GM18499 (cell line): Measurements from ENCODE around the gene BTBD6.

Source experiments
- ATAC-seq: cut with Tn5 transposase; IDR thresholded peaks from one replicate; pipeline ENCODE4 v1.9.1; 2021; ENCODE audit warnings: moderate number of reproducible peaks; ENCODE audit not compliant: insufficient read depth, unreplicated experiment

The BTBD6 gene

DNA sequence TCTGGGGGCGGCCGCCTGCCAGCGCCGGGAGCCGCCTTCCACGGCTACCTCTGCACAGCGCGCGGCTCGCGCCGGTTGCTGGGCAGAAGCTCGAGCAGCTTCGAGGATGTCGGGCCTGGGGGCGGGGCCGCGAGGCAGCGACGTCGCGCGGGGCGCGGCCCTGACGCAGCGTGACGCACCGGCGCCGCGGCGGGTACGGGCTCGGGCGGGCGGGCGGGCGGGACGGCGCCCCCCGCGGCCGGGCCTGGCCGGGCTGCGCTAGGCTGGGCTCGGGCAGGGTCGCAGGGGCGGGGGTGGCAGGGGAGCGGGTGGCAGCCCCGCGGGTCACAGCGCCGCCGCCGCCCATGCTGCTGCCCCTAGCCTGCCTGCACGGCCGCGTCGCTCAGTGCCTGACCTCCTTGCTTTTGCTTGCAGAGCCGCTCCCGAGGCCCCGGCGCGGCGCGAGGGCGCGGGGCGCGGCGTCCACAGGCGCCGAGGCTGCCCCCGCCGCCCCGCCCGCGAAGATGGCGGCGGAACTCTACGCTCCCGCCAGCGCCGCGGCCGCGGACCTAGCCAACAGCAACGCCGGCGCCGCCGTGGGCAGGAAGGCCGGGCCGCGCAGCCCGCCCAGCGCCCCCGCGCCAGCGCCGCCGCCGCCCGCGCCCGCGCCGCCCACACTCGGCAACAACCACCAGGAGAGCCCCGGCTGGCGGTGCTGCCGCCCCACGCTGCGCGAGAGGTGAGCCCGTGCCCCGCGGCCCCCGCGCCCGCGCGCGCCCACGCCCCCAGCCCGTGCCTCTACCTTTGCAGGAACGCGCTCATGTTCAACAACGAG is at the start of gene BTBD6:
BTBD6 (plus strand) TSS at position 166 of the 814 bp plus-strand sequence; CDS start at position 345, 179 bp downstream.
- peak; percentile 57 for ATAC-seq

DNA sequence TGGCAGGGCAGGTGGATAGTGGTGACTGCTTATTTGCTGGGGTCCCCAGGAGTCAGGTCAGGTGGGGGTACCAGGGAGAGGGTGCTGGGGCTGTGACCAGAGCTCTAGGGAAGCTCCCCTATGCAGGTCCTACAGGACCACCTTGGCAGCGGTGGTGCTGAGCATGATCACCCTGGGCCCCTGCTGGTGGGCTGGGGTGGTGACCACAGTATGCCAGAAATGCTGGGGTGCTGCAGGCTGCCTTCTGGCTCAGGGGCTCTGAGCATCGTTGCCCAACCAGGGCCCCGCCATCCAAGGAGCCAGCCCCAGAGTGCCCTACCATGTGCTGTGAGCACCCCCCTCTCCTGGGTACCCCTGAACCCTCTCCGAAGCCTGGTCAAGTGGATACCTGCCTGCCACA is 49.7 kb upstream of the BTBD6 start:
- ATAC-seq = no peak

DNA sequence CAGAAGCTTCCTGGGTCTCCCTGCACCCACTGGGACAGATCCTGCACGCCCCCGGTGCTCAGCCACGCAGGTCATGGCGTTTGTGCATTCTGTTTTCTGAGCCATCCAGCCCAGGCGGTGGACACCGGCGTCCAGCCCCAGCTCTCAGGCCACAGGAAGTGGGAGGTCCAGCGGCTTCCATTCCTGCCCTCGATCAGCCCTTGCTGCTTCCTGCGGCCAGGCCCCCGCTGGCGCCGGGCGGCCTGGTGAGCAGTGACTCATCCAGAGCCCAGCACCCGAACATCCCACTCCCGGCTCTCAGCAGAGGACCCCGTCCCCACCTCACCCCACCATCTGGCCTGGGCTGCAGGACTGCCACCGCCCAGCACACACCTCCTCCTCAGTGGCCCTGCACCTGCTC is 49.2 kb upstream of the BTBD6 start:
- ATAC-seq = no peak

DNA sequence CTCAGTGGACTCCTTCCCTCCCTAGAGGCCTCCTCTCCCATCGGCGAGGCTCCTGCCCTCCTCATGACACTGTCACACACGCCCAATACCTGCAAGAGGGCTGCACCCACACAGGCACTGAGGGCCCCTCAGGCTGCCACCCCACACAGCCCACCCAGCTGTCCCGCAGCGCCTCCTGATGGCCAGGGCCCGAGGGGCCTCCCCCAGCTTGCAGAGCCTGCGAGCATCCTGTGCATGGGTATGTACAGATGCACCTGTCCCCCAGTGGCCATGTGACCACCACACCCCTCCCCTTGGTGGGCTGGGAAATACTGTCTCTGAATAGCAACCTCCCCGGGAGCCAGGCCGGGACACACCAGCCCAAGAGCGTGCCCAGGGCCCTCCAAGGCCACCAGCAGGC is 48.3 kb upstream of the BTBD6 start:
- ATAC-seq = no peak

DNA sequence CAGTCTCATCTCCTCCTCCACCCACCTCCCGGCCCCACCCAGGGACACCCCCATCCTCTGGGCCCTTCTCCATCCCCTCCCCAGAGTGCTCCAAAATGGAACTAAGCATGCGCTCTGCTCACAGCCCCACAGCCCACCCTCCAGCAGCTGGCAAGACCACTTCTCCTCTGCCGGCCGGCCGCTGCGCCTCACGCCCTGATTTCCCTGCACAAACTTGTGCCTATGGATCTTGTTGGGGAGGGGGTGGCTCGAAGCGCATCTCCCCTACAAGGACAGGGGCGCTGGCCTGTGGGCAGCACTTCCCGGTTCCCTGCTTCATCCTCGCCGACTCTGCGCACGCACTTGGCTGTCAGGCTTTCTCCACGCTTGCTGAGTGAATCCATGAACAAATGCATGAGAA is 47.7 kb upstream of the BTBD6 start:
- ATAC-seq = no peak

DNA sequence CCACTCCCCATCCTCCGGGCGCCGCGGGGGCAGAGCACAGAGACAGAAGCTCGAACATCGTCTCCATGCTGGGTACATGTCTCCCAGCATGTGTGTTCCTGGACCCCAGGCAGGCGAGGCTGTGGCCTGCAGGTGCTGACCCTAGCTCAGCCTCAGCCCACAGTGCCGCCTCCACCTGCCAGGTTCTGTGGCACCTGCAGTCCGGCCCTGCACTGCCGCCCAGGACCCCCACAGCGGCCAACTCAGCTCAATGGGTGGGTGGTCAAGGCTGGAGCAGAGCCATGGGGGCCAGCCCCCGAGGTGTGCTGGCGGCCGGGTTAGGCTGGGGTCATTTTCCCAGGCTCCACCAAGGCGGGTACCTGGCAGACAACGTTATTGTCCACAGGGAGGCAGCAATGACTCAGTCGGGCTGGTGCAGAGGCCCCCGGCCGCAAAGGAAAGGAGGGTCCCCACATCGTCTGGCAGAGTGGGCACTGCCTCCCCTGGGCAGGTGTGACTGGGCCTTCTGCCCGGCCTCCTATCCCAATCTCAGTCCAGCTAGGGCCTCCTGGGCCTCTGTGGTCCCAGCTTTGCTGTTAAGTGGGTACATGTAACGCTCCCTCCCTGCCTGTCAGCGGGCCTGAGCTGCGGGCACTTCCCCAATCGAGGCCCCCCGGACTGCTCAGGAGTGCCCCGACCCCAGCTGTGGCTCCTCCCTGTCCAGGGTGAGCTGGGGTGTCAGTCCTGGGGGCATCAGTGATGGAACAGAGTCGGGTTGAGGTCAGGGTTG is 47.0 kb upstream of the BTBD6 start:
- ATAC-seq = no peak

DNA sequence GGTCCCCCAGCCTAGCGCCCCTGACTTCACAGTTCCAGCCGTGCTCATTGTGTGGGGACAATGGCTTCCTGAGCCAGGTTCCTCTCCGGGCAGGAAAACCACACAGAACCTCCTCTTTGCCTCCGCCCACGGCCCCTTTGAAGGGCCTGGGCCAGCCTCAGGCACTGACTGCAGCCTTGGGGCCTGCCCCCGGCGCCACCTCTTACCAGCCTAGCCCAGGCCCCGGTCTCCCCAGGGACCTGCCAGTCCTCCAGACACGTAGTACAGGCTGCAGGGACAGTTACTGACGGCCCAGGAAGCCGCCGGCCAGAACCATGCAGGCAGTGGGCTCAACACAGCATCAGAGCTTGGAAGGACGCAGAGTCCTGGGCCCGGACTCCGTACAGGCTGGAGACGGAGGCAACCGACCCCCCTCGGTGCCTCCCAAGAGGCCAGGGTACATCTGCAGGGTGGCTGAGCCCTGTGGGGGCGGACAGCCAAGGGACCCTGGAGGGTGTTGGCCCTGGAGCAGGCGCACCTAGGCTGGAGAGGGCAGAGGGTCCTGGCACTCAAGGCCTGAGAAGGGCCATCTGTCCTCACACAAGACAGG is 46.3 kb upstream of the BTBD6 start:
- ATAC-seq = no peak

DNA sequence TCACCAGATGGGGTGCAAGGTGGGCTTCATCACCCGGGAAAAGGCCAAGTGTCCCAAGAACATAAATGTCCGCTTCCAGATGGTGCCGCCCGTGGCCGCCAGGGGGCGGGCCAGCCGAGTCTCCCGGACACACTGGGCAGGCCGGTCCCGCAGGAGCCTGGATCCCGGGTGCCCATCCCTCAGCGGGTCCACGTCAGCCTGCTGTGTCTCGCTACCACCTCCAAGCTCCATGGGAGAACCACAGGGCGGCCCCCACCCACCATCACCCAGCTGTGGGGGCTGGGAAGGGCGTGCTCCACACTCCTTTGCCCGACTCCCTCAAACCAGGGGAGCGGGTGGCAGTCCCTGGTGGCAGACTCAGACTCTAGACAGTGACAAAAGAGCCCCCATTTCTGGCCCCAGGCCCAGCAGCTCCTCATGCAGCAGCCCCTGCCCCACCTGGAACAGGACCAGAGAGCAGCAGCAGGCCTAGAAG is 45.2 kb upstream of the BTBD6 start:
- ATAC-seq = no peak

DNA sequence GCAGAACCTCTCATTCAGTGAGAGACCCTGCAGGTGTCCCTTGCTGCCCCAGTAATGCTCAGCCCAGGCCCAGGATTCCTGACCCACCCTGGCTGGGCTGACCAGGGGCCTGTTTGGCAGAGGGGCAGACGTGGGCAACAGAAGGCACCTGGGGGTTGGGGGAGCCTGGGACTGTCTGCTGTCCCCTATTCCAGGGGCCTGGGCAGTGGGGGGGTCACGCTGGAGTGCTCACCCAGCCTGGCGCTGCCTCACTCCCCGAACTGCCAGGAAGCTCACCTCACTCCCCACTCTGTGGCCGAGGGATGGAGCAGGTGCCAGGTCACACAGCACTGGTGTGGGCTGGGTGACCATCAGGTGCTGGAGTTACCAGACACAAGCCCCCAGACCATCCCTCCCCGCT is 44.6 kb upstream of the BTBD6 start:
- no peak for ATAC-seq

DNA sequence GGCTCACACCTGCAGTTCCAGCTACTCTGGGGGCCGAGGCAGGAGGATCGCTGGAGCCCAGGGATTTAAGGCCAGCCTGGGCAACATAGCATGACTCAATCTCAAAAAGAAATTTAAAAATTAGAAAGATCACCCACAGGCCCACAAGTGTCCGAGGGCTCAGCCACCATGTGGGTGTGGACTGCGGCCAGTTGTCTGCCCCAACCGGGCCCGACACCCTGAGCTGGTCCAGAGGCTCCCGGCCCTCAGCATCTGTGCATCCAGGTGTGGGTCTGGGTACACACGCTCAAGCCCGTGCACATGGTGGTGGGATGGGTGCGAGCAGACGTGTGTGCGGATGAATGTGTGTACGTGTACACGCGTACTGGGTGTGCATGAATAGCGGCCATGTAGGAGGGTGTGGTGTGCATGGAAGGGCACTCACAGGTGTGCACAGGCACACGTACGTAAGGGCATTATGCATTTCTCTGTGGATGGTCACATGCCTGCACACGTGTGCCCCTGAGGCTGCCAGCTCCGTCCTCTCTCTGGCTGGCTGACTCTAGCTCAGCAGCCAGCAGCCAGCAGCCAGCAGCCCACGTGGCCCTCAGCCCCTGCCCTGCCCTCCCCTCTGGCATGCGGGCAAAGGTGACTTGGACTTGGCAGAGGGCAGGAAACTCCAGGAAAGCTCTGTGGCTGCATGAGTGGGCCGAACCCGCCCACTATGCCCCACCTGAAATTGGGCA is 44.0 kb upstream of the BTBD6 start:
- ATAC-seq = no peak

DNA sequence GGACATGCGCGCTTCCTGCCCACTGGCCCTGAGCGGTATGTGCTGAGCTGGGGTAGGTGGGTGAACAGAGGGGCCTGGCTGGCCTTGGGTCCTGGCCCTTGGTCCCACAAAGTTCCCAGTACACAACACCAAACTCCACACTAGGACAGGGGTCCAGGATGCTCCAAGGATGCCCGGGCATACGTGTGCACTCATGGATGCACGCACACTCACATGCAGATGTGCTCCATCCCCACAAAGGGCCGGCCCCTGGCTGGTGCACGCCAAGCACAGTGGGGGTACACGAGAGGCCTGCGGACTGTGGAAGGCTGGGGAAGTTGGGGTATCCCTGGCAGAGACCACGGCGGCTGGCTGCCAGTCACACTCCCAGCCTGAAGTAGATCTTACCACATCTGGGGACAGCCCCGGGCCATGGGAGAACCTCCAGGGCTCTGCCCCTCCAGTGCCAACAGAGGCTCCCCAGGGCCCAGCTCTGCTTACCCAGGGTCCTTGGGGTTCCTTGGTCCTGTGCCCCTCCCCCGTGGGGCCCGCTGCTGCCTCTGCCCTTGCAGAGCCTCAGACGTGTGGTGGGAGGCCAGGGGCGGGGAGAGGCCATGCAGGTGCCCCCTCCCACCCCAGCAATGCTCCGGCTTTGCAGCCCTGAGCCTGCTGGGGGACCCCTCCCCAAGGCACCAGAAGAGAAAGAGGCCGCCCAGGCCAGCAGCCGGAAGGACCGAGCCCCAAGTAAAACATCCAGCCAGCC is 43.2 kb upstream of the BTBD6 start:
- ATAC-seq = no peak

DNA sequence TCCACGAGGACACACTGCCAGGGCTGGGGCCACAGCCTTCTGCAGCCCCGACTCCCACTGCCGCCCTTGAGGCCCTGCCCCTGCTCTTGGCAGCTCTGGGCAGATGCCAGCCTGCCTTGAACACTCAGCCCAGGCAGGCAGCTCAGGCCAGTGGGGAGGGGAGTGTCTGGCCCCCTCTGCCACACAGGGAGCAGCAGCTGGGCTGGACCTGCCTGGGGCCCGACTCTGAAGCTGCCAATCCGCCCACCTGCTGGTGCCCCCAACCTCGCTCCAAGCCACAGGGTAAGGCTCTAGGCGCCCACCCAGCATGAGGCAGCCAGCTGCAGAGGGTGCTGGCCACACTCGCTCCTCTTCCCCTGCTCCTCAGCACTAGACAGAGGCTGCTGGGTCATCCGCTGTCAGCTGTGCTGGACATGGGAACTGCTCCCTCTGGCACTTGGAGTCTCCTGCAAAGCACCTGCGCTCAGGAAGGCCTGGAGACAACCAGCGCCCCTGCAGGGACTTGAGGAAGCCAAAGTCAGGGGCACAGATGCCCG is 42.6 kb upstream of the BTBD6 start:
- no peak for ATAC-seq

DNA sequence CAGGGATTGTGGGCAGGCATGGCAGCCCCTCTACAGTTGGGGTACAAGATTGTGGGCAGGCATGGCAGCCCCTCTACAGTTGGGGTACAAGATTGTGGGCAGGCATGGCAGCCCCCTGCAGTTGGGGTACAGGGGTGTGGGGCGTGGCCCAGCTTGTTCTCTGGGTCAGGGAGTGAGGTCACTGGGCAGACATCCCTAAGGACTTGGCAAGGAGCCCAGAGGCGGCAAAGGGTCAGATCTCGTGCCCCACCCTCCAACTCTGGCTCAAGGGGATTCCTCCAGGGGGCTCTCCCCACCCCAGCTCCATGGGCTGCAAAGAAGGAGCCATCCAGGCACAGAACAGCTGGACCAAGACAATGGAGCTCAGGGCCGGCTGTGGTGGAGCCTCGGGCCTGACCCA is 41.5 kb upstream of the BTBD6 start:
- ATAC-seq = no peak

DNA sequence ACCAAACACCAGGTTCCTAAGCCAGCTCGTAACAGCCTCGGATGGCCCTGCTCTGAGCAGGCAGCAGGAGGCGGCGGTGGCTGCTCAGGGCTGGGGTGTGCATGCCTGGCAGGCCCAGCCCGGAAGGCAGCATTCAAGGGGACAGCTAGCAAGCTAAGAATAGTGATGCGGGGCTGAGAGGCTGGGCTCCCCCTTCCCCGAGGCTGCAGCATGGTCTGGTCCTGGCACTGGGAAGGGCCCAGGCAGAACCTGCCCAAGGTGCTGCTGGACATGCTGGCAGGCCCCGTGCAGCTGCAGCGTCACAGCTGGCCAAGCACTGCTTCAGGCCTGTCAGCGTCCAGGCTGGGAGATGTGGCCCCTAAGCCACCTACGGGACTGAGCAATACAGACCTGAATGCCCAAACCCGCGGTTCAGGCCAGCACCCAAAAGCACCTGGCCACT is 40.9 kb upstream of the BTBD6 start:
- ATAC-seq = no peak

DNA sequence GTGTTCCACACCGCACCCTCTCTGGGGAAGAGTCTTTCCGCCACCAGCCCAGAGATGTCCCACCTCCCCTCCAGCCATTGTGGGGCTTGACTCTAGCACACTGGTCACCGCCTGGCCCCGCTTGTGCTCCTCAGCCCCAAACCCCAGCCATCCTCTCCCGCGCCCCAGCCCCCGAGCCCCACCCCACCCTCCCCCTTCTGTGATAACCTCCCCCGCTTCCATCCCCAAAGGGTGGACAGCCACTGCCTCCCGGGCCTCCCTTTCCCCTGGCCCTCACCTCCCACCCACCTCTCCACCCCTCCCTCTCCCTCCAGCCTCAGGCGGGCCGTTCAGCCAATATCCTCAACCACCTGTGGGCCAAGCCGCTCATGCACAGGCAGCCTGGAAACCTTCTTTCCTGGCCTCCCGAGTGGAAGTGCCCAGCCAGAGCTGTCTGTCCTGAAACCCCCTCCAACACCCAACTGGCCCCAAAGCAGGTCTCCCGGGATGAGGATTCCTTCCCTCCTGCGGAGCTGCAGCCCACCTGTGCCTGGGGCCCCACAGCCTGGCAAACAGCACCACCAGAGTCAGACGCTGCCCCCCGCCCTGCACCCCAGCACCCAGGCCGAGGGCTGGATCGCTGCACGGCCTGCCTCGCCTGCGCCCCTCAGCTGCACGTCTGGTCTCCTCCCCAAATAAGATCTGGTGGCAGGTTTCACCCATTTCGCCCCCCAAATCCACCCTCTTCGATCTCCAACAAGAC is 40.2 kb upstream of the BTBD6 start:
- no peak for ATAC-seq

DNA sequence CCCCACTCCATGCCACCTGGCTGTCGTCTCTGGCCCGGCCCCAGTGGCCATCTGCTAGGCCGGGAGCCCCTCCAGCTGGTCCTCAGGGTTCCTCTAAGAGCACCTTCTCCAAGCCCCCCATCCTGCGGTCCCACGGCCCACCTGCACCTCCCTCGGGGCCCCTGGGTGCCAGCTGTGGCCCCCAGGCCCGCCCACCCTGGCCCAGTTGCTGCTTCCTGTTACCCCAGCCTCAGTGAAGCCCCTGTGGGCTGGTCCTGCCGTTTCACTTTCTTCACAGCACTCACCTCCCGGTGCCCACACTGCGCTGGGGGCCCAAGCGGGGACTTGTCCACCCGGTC is 39.6 kb upstream of the BTBD6 start:
- no peak for ATAC-seq

DNA sequence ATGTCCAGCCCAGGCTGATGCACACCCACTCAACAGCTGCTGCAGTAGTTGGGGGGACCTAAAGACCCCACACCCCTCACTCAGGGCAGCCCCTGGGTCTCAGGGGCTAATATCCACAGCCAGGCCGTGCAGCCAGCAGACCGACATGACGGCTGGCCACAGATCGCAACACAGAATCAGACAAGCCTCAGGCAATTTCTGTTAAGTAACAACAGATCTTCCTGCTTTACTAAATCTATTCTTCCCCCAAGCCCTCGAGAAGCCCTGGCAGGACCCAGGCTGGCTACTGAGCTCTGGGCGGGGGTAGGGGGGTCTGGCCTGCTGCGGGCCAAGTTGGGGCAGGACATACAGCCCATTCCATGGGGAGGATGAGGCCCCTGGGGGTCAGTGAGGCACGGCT is 39.2 kb upstream of the BTBD6 start:
- no peak for ATAC-seq

DNA sequence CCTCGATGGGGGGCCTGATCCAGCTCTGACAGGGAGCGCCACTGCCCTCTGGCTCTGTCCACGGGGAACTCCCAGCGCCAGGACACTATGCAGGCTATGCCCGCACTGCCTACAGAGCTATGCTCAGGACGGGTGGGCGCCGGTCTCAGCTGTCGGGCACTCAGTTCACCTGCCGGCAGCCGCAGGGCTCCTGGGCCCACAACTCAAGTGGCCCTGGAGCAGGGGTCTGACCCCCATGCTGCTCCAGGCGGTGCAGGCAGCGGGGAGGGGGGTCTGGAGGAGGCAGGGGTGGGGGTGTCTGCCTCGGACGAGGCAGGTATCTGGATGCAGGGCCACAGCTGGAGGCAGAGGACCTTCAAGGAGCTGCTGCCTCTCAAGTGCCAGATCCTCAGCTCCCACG is 38.7 kb upstream of the BTBD6 start:
- no peak for ATAC-seq
